ENCODE data around the gene IGFL4. TPM values are rescaled to one million over a fixed set of nuclear protein-coding genes. Genes with fewer than 3 reads are reported as not detected.

IGFL4 gene
- total and polyA plus RNA-seq, 10 of the 15 experiments (the other 5 are each of a cell fraction or from before 2014, with no cell fraction given): not detected

DNA sequence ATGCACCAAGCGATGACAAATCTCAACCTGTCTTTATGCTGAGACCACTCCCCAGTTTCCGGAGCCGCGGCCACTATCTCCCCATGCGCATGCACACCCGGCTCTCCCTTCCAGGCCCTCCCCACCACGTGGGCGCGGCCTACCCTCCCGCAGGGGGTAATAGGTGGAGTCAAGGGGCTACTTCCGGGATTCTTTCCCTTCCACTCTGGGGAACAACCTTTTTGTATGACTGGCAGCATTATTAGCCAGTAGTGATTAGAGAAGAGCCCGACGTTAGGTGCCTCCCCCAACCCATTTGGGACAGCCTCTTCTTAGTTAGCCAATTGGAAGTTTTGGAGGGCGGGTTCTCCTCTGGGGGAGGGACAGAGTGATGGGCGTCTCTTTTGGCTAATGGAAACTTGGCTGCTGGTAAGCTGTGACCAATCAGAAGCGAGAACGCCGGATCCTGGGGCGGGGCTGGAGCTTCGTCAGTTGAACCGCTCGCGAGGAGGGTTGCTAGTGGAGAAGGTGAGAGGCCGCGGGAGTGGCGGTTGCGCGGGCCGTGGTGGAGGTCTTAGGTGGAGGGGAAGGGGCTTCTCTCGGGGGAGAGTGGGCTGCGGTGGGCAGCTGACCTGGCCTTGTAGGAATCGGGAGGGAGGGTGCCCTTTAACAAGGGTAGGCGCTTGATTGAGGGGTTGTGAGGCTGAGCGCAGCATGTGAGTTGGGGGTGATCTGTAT, 45.6 kb downstream of the IGFL4 start, which contains the start of gene CCDC61 (continued):
- no peak for TF ChIP-seq ZBTB11 (CRISPR knock-in tag; IDR thresholded peaks at IDR 0.05)
- no peak for TF ChIP-seq EGR1 (IDR thresholded peaks at IDR 0.05; ENCODE audit: borderline replicate concordance in 1 of 2, low read depth in 2 of 2, low read length in 2 of 2)
- TF ChIP-seq, protein P1, sequence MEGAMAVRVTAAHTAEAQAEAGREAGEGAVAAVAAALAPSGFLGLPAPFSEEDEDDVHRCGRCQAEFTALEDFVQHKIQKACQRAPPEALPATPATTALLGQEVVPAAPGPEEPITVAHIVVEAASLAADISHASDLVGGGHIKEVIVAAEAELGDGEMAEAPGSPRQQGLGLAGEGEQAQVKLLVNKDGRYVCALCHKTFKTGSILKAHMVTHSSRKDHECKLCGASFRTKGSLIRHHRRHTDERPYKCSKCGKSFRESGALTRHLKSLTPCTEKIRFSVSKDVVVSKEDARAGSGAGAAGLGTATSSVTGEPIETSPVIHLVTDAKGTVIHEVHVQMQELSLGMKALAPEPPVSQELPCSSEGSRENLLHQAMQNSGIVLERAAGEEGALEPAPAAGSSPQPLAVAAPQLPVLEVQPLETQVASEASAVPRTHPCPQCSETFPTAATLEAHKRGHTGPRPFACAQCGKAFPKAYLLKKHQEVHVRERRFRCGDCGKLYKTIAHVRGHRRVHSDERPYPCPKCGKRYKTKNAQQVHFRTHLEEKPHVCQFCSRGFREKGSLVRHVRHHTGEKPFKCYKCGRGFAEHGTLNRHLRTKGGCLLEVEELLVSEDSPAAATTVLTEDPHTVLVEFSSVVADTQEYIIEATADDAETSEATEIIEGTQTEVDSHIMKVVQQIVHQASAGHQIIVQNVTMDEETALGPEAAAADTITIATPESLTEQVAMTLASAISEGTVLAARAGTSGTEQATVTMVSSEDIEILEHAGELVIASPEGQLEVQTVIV (IDR thresholded peaks at IDR 0.05; ENCODE audit: borderline replicate concordance, partially characterized antibody): peak; percentile 97
- peak; percentile 96 for TF ChIP-seq CHD2 (IDR thresholded peaks at IDR 0.05; ENCODE audit: borderline replicate concordance, low read depth, low read length)
- no peak for TF ChIP-seq TARDBP (IDR thresholded peaks at IDR 0.05; ENCODE audit: borderline replicate concordance)
- peak; percentile 83 for TF ChIP-seq NFYA (IDR thresholded peaks at IDR 0.05; ENCODE audit: borderline replicate concordance, low read depth, low read length)
- TF ChIP-seq PAX8 (IDR thresholded peaks at IDR 0.05): no peak
- TF ChIP-seq CEBPZ (IDR thresholded peaks at IDR 0.05; ENCODE audit: low read depth, low read length): peak; percentile 93
- TF ChIP-seq STAT1 (conservative IDR thresholded peaks at IDR 0.05): no peak
- 0 out of 2 replicates have a peak, but pooled peaks have one; percentile 30 for TF ChIP-seq PAX5 (IDR thresholded peaks at IDR 0.05; ENCODE audit: borderline replicate concordance, low read depth, low read length)
- TF ChIP-seq BCL11A (IDR thresholded peaks at IDR 0.05; ENCODE audit: low read depth, low read length): no peak
- peak; percentile 69 for TF ChIP-seq GABPA (IDR thresholded peaks at IDR 0.05; ENCODE audit: low read depth)
- TF ChIP-seq SMAD1 (IDR thresholded peaks at IDR 0.05; ENCODE audit: low read depth, partially characterized antibody): peak; percentile 77
- no peak for TF ChIP-seq JUNB (IDR thresholded peaks at IDR 0.05)
- no peak for TF ChIP-seq E2F4 (IDR thresholded peaks at IDR 0.05; ENCODE audit: low read depth, low read length)
- no peak for TF ChIP-seq ZNF622 (IDR thresholded peaks at IDR 0.05)
- TF ChIP-seq SUZ12 (IDR thresholded peaks at IDR 0.05; ENCODE audit: unreplicated experiment): no peak
- TF ChIP-seq POLR2AphosphoS5 (IDR thresholded peaks at IDR 0.05; ENCODE audit: low read length): peak; percentile 91
- TF ChIP-seq FOXK2 (IDR thresholded peaks at IDR 0.05): no peak
- peak; percentile 98 for TF ChIP-seq SP1 (IDR thresholded peaks at IDR 0.05; ENCODE audit: low read depth, low read length)
- TF ChIP-seq SMAD5 (IDR thresholded peaks at IDR 0.05; ENCODE audit: low read depth): 0 out of 2 replicates have a peak, but pooled peaks have one; percentile 24

Data from GM12878 (cell line).